HepG2 (cell line): ENCODE measurements around the gene ZNF213. TPM values are rescaled to one million over a fixed set of nuclear protein-coding genes. Genes with fewer than 3 reads are reported as not detected.
A peak's percentile ranks its signal among the peaks of the same experiment; 100 is the strongest.

ENCODE experiments used
- ATAC-seq: fragments of 200-7000 bp; cut with Tn5 transposase; 3 replicates; pipeline ENCODE4 v1.9.1; 2020; ENCODE audit warnings: mild to moderate bottlenecking, moderate library complexity
- BruUV-seq: library from RNA; stranded (reverse); fragments of 400-500 nt; replicated peaks from 2 replicates; lab custom pipeline; 2021; lab: Mats Ljungman, UMichigan
- CTCF ChIA-PET: fragments of 300-600 bp; formaldehyde crosslinking; extraction: SDS; loops from one replicate; lab custom pipeline; 2021; ENCODE audit warnings: low total read pairs, inconsistent platforms, low intra/inter-chr PET ratio; lab: Yijun Ruan, JAX
- POLR2A ChIA-PET: fragments of 350-600 bp; sonication (Branson Sonifier 250); formaldehyde crosslinking; loops from one replicate; lab custom pipeline; 2020; ENCODE audit warnings: antibody characterized with exemption, inconsistent platforms; lab: Yijun Ruan, JAX
- DNase-seq: peaks from one replicate; pipeline ENCODE4 v3.0.0-alpha.2; 2015; ENCODE audit warnings: low spot score
- FAIRE-seq: peaks from 3 replicates; lab custom pipeline; 2011; peaks lifted over from hg19 to GRCh38; lab: Jason Lieb, UNC
- H2AFZ ChIP-seq: one replicate; pipeline ENCODE4 v1.6.1; 2011; ENCODE audit warnings: low read length, inconsistent platforms
- H3K27ac ChIP-seq: fragments of 300-600 bp; 3 replicates; pipeline ENCODE4 v1.8.0; 2011; ENCODE audit warnings: mixed run types, mild to moderate bottlenecking, mixed read lengths, low read length, inconsistent platforms; ENCODE audit not compliant: insufficient read depth; ENCODE audit errors: extremely low read length
- H3K27me3 ChIP-seq, 2 experiments: fragments of 200-600 bp in 1 of 2; 2 replicates in 1 of 2; 3 replicates in 1 of 2; pipeline versions ENCODE4 v1.6.0 to v1.8.0; 2011; ENCODE audit warnings: low read length in 2 of 2, mild to moderate bottlenecking in 2 of 2, moderate library complexity in 2 of 2, inconsistent platforms in 1 of 2; ENCODE audit not compliant: insufficient read depth in 2 of 2, control insufficient read depth in 1 of 2
- H3K36me3 ChIP-seq, 2 experiments: fragments of 200-600 bp in 1 of 2; replicated peaks in 1 of 2; 2 replicates in 1 of 2; 3 replicates in 1 of 2; pipeline versions ENCODE4 v1.5.1 to v1.8.0; 2011; ENCODE audit warnings: low read length in 2 of 2, inconsistent platforms in 1 of 2; ENCODE audit not compliant: insufficient read depth in 2 of 2, control insufficient read depth in 1 of 2
- H3K4me1 ChIP-seq: 2 replicates; pipeline ENCODE4 v1.5.1; 2012; ENCODE audit warnings: low read length, inconsistent platforms; ENCODE audit not compliant: insufficient read depth
- H3K4me2 ChIP-seq: 2 replicates; pipeline ENCODE4 v1.6.0; 2011; ENCODE audit warnings: low read depth, low read length, inconsistent platforms
- H3K4me3 ChIP-seq, 3 experiments: fragments of 200-600 bp in 1 of 3; sonication (generic), shearing (Covaris generic) in 1 of 3; replicated peaks in 1 of 3; 2 replicates each; pipeline ENCODE4 v1.5.1; 2011 to 2016; ENCODE audit warnings: low read length in 3 of 3, inconsistent platforms in 2 of 3, low read depth in 2 of 3, mild to moderate bottlenecking in 2 of 3, control low read depth in 1 of 3, mixed read lengths in 1 of 3; ENCODE audit not compliant: insufficient read depth in 1 of 3
- H3K79me2 ChIP-seq: one replicate; pipeline ENCODE4 v1.6.1; 2011; ENCODE audit warnings: low read length, inconsistent platforms; ENCODE audit not compliant: insufficient read depth
- H3K9ac ChIP-seq: 2 replicates; pipeline ENCODE4 v1.6.0; 2011; ENCODE audit warnings: mild to moderate bottlenecking, low read depth, low read length, inconsistent platforms; ENCODE audit not compliant: insufficient read depth
- H3K9me3 ChIP-seq: 2 replicates; pipeline ENCODE4 v1.5.1; 2012; ENCODE audit warnings: mild to moderate bottlenecking, low read length
- H4K20me1 ChIP-seq: 2 replicates; pipeline ENCODE4 v1.6.0; 2011; ENCODE audit warnings: inconsistent platforms, mild to moderate bottlenecking, low read length, moderate library complexity; ENCODE audit not compliant: insufficient read depth
- ARID4A ChIP-seq: sonication (generic); formaldehyde crosslinking; IDR thresholded peaks from 2 replicates; pipeline ENCODE4 v1.5.0; 2020; ENCODE audit warnings: mild to moderate bottlenecking, missing genetic modification reagents, borderline replicate concordance
- DMTF1 ChIP-seq: sonication (generic); formaldehyde crosslinking; IDR thresholded peaks from 2 replicates; pipeline ENCODE4 v1.4.0; 2020; ENCODE audit warnings: mild to moderate bottlenecking, missing genetic modification reagents
- FOSL1 ChIP-seq: sonication (generic); formaldehyde crosslinking; IDR thresholded peaks from 2 replicates; pipeline ENCODE4 v1.9.0; 2021; ENCODE audit warnings: missing genetic modification reagents, borderline replicate concordance
- FOXA3 ChIP-seq: IDR thresholded peaks from 2 replicates; pipeline ENCODE4 v1.6.1; 2016; ENCODE audit warnings: missing genetic modification reagents, missing compliant biosample characterization
- HDAC2 ChIP-seq: sonication (generic); formaldehyde crosslinking; IDR thresholded peaks from 2 replicates; pipeline ENCODE4 v1.4.0; 2020; ENCODE audit warnings: missing genetic modification reagents
- SP5 ChIP-seq: IDR thresholded peaks from 2 replicates; pipeline ENCODE4 v1.6.1; 2016; ENCODE audit warnings: low read depth, borderline replicate concordance
- TFE3 ChIP-seq: IDR thresholded peaks from 2 replicates; pipeline ENCODE4 v1.6.1; 2016
- ZNF766 ChIP-seq: sonication (generic); formaldehyde crosslinking; IDR thresholded peaks from 2 replicates; pipeline ENCODE4 v1.5.0; 2020; ENCODE audit warnings: missing genetic modification reagents, borderline replicate concordance
- ZSCAN31 ChIP-seq: sonication (generic); formaldehyde crosslinking; IDR thresholded peaks from 2 replicates; pipeline ENCODE4 v1.5.0; 2020; ENCODE audit warnings: low read depth, mild to moderate bottlenecking, missing genetic modification reagents
- WGBS: methylation state at CpG from one replicate; pipeline ENCODE4 v1.1.6; 2017; ENCODE audit warnings: low lambda C conversion rate; 5-methylcytosine and 5-hydroxymethylcytosine counted together
- in situ Hi-C: cut with HindIII; loops from 2 replicates; pipeline ENCODE4 v1.10.0; 2017; ENCODE audit warnings: low pct_unique_long_range_greater_than_20kb; ENCODE audit not compliant: extremely low pct_ligation_motif_present
- intact Hi-C: fragments of 100-400 bp; cut with micrococcal nuclease; formaldehyde crosslinking; loops from one replicate; pipeline ENCODE4 v1.10.0; 2022; ENCODE audit not compliant: unreplicated experiment
- polyA plus RNA-seq, 8 experiments: library from polyadenylated mRNA; depleted of rRNA in 3 of 8; stranded (reverse) in 7 of 8; unstranded in 1 of 8; fragments of >200 nt; fragmentation: Illumina TruSeq in 4 of 8; extraction: Trizol in 4 of 8; gene quantifications; 2 replicates each; pipeline versions ENCODE4 v1.2.1 to v1.2.3, GENCODE V29; 2011 to 2016; ENCODE audit warnings: low read depth in 4 of 8, missing spikeins in 1 of 8, mixed read lengths in 1 of 8; ENCODE audit not compliant: insufficient read depth in 1 of 8
- total RNA-seq, 5 experiments: library from RNA; depleted of rRNA; stranded (reverse); fragments of >200 nt; fragmentation: Illumina TruSeq; extraction: Trizol; gene quantifications; 2 replicates each; pipeline ENCODE4 v1.2.3, GENCODE V29; 2016; ENCODE audit warnings: low read depth in 1 of 5
- TF ChIP-seq, protein P1 (sequence below): IDR thresholded peaks from 2 replicates; pipeline ENCODE4 v1.6.1; 2016; ENCODE audit warnings: low read depth, borderline replicate concordance

The ZNF213 gene
- total and polyA plus RNA-seq, 2 of the 13 experiments (the other 11 are each of a cell fraction or from before 2014, with no cell fraction given): 0.59 to 0.97 TPM

DNA sequence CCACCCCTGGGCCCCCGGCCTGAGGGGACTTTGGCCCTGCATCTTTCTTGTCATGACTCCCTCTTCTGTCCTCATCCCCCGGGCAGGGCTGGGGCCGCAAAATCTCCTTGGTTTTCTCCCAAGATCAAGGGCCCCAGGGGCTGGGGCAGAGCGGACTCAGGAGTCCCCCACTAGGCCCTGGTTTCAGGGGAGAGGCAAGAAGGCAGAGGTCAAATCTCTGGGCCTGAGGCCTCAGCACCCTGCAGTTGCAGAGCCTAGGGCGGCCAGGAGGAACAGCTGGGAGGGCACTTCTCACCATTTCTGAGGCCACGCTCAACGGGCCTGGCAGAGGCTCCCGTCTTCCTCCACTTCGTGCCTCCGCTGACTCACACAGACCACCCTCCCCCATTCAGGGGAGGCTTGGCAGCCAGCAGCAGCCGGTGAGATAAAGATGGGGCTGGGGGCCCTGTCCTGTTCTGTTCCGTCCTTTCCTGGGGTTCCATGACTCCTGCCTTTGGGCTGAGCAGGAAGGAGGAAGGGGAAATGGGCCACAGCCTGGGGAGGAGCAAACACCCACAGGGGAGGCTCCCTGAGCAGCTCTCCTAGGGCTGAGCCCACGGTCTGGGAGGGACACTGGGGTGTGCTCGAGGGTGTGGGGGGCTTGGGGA lies 48.1 kb upstream of the ZNF213 start (continued):
- TF ChIP-seq DMTF1 (0 out of 2 replicates have a peak, but pooled peaks have one; percentile 36), FOXA3 (CRISPR knock-in tag) (no peak)

- H4K20me1 ChIP-seq: no peaks in the 10 kb centered on the region
- ChIA-PET CTCF (interaction anchor here (1.7 to 2.3 kb wide), 2 partner anchors 13 to 28 kb away, joined by 4 to 7 read pairs; no protein-coding TSS in a partner anchor), POLR2A (interaction anchor here (0.5 to 3.0 kb wide), 17 partner anchors 8 to 1449 kb away, joined by 3 to 38 read pairs (median 5); partner anchors contain the start of genes IL32, ZNF213 and ZSCAN10)
- H3K4me2 ChIP-seq: peak overlapping the region; percentile 93
- in situ Hi-C loops (no loop called here), intact Hi-C loops (loop anchor here (1.0 kb wide), 1 partner anchor 28 kb away; no protein-coding TSS in a partner anchor)
- H3K27me3 ChIP-seq: peaks cover 0 to 5% of the 10 kb centered on the region in 2 experiments; a peak in 2 of 5 replicates
- H3K79me2 ChIP-seq: no peaks in the 10 kb centered on the region
- peak overlapping the region; percentile 59 for H3K27ac ChIP-seq
- peak overlapping the region; percentile 72 for H3K9ac ChIP-seq
- H2AFZ ChIP-seq: no peak overlapping the region
- FAIRE-seq (peak; percentile 55), DNase-seq (no peak), ATAC-seq (peak; percentile 84)
- no TSS peak for BruUV-seq
- peaks cover 46% of the 10 kb centered on the region for H3K4me1 ChIP-seq
- WGBS: 53% methylated on average over 12 of the region's 18 CpGs
- no peaks in the 10 kb centered on the region for H3K9me3 ChIP-seq
- H3K36me3 ChIP-seq: no peaks in the 10 kb centered on the region
- H3K4me3 ChIP-seq: peak overlapping the region; percentile 51 to 79 (median 63)
- peak; percentile 11; the same call in 1 of the 2 replicates for TF ChIP-seq SP5
- TF ChIP-seq HDAC2 (CRISPR knock-in tag): peak; percentile 38; the same call in 1 of the 2 replicates
- TF ChIP-seq ARID4A (CRISPR knock-in tag): peak; percentile 46; the same call in 1 of the 2 replicates
- TF ChIP-seq ZSCAN31: no peak
- TF ChIP-seq FOSL1: no peak
- TF ChIP-seq, protein P1, sequence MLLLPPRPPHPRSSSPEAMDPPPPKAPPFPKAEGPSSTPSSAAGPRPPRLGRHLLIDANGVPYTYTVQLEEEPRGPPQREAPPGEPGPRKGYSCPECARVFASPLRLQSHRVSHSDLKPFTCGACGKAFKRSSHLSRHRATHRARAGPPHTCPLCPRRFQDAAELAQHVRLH (CRISPR knock-in tag): no peak
- 0 out of 2 replicates have a peak, but pooled peaks have one; percentile 20 for TF ChIP-seq ZNF766 (CRISPR knock-in tag)
- TF ChIP-seq TFE3 (CRISPR knock-in tag): no peak
Measured at GRCh38 chr16:3087243-3088235, 47.3 kb upstream of the ZNF213 start.
